Measurements from ENCODE around the gene TOP3B.

Gene TOP3B

GRCh38 chr22:21975273-21975672 is 7.3 kb downstream of the TOP3B start:
- no peak for DNase-seq (ENCODE audit: low read depth, low spot score)
- TF ChIP-seq CTCF (IDR thresholded peaks at IDR 0.05; ENCODE audit: low read depth, low read length): no peak
- in situ Hi-C loops (cut with HindIII; ENCODE audit: low sequenced_read_pairs): no loop called here
- H3K4me3 ChIP-seq (ENCODE audit: low read depth, low read length): no peak overlapping the region

GRCh38 chr22:21974058-21974649 is 8.4 kb downstream of the TOP3B start:
- in situ Hi-C loops (cut with HindIII; ENCODE audit: low sequenced_read_pairs): no loop called here

GRCh38 chr22:21972806-21973205 is 9.8 kb downstream of the TOP3B start:
- in situ Hi-C loops (cut with HindIII; ENCODE audit: low sequenced_read_pairs): no loop called here
- no peak for TF ChIP-seq CTCF (IDR thresholded peaks at IDR 0.05; ENCODE audit: low read depth, low read length)

More at GRCh38 chr22:21974058-21974649, 8.4 kb downstream of the TOP3B start:
- DNase-seq (ENCODE audit: low read depth, low spot score): no peak
- no peak for TF ChIP-seq CTCF (IDR thresholded peaks at IDR 0.05; ENCODE audit: low read depth, low read length)
- H3K4me3 ChIP-seq (ENCODE audit: low read depth, low read length): no peak overlapping the region

GRCh38 chr22:21972293-21972779 is 10.3 kb downstream of the TOP3B start:
- DNase-seq (ENCODE audit: low read depth, low spot score): peak; percentile 31
- TF ChIP-seq CTCF (IDR thresholded peaks at IDR 0.05; ENCODE audit: low read depth, low read length): peak; percentile 95
- in situ Hi-C loops (cut with HindIII; ENCODE audit: low sequenced_read_pairs): no loop called here
- H3K4me3 ChIP-seq (ENCODE audit: low read depth, low read length): no peak overlapping the region

More at GRCh38 chr22:21972806-21973205, 9.8 kb downstream of the TOP3B start:
- DNase-seq (ENCODE audit: low read depth, low spot score): no peak
- H3K4me3 ChIP-seq (ENCODE audit: low read depth, low read length): no peak overlapping the region

- no peak overlapping the region for H3K4me3 ChIP-seq (ENCODE audit: low read depth, low read length)
- in situ Hi-C loops (cut with HindIII; ENCODE audit: low sequenced_read_pairs): no loop called here
- DNase-seq (ENCODE audit: low read depth, low spot score): no peak
- TF ChIP-seq CTCF (IDR thresholded peaks at IDR 0.05; ENCODE audit: low read depth, low read length): no peak
These were observed 10.7 kb downstream of the TOP3B start for GRCh38 chr22:21971858-21972275.

GRCh38 chr22:21970800-21971617 is 11.6 kb downstream of the TOP3B start:
- TF ChIP-seq CTCF (IDR thresholded peaks at IDR 0.05; ENCODE audit: low read depth, low read length): no peak
- no peak for DNase-seq (ENCODE audit: low read depth, low spot score)
- no peak overlapping the region for H3K4me3 ChIP-seq (ENCODE audit: low read depth, low read length)
- in situ Hi-C loops (cut with HindIII; ENCODE audit: low sequenced_read_pairs): no loop called here
